ENCODE results near the gene RNF144B. TPM values are rescaled to one million over a fixed set of nuclear protein-coding genes. Genes with fewer than 3 reads are reported as not detected.

The RNF144B gene
- total RNA-seq, 1 donor from 2014 or later = 0.32 TPM

- intact Hi-C loops (cut with micrococcal nuclease) = no loop called here
Observed at GRCh38 chr6:18481870-18482269, 94.7 kb downstream of the RNF144B start.

- intact Hi-C loops (cut with micrococcal nuclease) = no loop called here
Observed at GRCh38 chr6:18485660-18486435, 98.7 kb downstream of the RNF144B start.

- intact Hi-C loops (cut with micrococcal nuclease) = no loop called here
Observed at GRCh38 chr6:18488004-18488403, 100.9 kb downstream of the RNF144B start.

GRCh38 chr6:18488526-18489270, 101.5 kb downstream of the RNF144B start:
- intact Hi-C loops (cut with micrococcal nuclease) = no loop called here

- intact Hi-C loops (cut with micrococcal nuclease) = no loop called here
Observed at GRCh38 chr6:18489335-18489734, 102.2 kb downstream of the RNF144B start.

GRCh38 chr6:18491308-18492045, 104.3 kb downstream of the RNF144B start:
- intact Hi-C loops (cut with micrococcal nuclease) = no loop called here

- intact Hi-C loops (cut with micrococcal nuclease) = no loop called here
Observed at GRCh38 chr6:18492972-18493371, 105.8 kb downstream of the RNF144B start.

- intact Hi-C loops (cut with micrococcal nuclease) = no loop called here
Observed at GRCh38 chr6:18493382-18493891, 106.3 kb downstream of the RNF144B start.

- intact Hi-C loops (cut with micrococcal nuclease) = no loop called here
Observed at GRCh38 chr6:18493925-18494324, 106.8 kb downstream of the RNF144B start.

GRCh38 chr6:18495236-18495635, 108.1 kb downstream of the RNF144B start:
- intact Hi-C loops (cut with micrococcal nuclease) = no loop called here

- intact Hi-C loops (cut with micrococcal nuclease) = no loop called here
Observed at GRCh38 chr6:18496462-18496861, 109.3 kb downstream of the RNF144B start.

GRCh38 chr6:18497006-18497405, 109.9 kb downstream of the RNF144B start:
- intact Hi-C loops (cut with micrococcal nuclease) = no loop called here

- intact Hi-C loops (cut with micrococcal nuclease) = no loop called here
Observed at GRCh38 chr6:18498408-18498807, 111.3 kb downstream of the RNF144B start.

- intact Hi-C loops (cut with micrococcal nuclease) = loop anchor here (10.0 kb wide), 1 partner anchor 916 kb away; no protein-coding TSS in a partner anchor
Observed at GRCh38 chr6:18500921-18501662, 113.9 kb downstream of the RNF144B start.

GRCh38 chr6:18501663-18502013, 114.5 kb downstream of the RNF144B start:
- intact Hi-C loops (cut with micrococcal nuclease) = loop anchor here (10.0 kb wide), 1 partner anchor 917 kb away; no protein-coding TSS in a partner anchor

- intact Hi-C loops (cut with micrococcal nuclease) = loop anchor here (10.0 kb wide), 1 partner anchor 918 kb away; no protein-coding TSS in a partner anchor
Observed at GRCh38 chr6:18503206-18503592, 116.0 kb downstream of the RNF144B start.

GRCh38 chr6:18503593-18504231, 116.6 kb downstream of the RNF144B start:
- intact Hi-C loops (cut with micrococcal nuclease) = loop anchor here (1.0 to 10.0 kb wide), 4 partner anchors 179 to 1347 kb away; partner anchors contain the start of gene DEK

- intact Hi-C loops (cut with micrococcal nuclease) = loop anchor here (1.0 to 10.0 kb wide), 4 partner anchors 180 to 1348 kb away; partner anchors contain the start of gene DEK
Observed at GRCh38 chr6:18504232-18504596, 117.1 kb downstream of the RNF144B start.

- intact Hi-C loops (cut with micrococcal nuclease) = loop anchor here (10.0 kb wide), 1 partner anchor 922 kb away; no protein-coding TSS in a partner anchor
Observed at GRCh38 chr6:18506382-18507017, 119.3 kb downstream of the RNF144B start.

GRCh38 chr6:18507018-18507415, 119.9 kb downstream of the RNF144B start:
- intact Hi-C loops (cut with micrococcal nuclease) = loop anchor here (10.0 kb wide), 1 partner anchor 922 kb away; no protein-coding TSS in a partner anchor

All from T-helper 1 cell treated with Interleukin-12 subunit alpha and Interleukin-12 subunit beta and Interleukin-4 antibody, amounts not matched to agents 30 ng/mL and 1 ng/mL, for 36 hours (primary cell).